K562 treated with DMSO at 1 percent for 24 hours (cell line): ENCODE data around the gene STS. TPM values are rescaled to one million over a fixed set of nuclear protein-coding genes. Genes with fewer than 3 reads are reported as not detected.

ENCODE experiments used
- total RNA-seq: library from RNA; unstranded; fragments of 300-600 nt; gene quantifications from 2 replicates; pipeline ENCODE4 v1.2.3, GENCODE V29; 2022; ENCODE audit warnings: low read depth; ENCODE audit not compliant: insufficient read depth

STS gene, protein sequence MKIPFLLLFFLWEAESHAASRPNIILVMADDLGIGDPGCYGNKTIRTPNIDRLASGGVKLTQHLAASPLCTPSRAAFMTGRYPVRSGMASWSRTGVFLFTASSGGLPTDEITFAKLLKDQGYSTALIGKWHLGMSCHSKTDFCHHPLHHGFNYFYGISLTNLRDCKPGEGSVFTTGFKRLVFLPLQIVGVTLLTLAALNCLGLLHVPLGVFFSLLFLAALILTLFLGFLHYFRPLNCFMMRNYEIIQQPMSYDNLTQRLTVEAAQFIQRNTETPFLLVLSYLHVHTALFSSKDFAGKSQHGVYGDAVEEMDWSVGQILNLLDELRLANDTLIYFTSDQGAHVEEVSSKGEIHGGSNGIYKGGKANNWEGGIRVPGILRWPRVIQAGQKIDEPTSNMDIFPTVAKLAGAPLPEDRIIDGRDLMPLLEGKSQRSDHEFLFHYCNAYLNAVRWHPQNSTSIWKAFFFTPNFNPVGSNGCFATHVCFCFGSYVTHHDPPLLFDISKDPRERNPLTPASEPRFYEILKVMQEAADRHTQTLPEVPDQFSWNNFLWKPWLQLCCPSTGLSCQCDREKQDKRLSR
- total RNA-seq, result 0.74 and 0.94 TPM in 2 replicates

DNA sequence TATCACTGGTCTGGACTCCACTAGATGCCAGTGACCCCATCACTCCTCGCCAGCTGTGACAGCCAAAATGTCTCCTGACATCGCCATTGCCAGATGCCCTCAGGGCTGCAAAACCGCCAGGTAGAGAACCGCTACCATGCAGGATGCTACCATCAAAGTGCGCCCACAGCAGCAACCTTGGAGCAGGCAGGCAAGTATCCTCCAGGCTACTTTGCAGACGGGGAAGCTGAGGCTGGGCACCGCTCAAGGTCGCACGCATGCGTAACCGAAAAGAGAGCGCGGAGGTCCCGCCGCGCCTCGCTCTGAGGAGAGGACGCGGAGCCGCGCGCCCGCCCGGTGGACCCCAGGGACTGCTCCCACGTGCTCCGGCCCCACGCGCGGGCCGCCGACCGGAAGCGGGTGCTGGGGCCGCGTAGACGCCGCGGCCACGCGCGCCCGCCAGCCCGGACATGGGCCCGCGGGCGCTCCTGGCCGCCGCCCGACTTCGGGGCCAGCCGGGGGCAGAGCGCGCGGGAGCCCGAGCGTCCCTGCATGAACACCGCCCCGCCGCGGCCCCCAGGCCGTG, at the start of gene STS:
Gene STS (plus strand): TSS at position 300 of the 565 bp plus-strand sequence. CDS start 105,488 bp downstream, outside the sequence.

DNA sequence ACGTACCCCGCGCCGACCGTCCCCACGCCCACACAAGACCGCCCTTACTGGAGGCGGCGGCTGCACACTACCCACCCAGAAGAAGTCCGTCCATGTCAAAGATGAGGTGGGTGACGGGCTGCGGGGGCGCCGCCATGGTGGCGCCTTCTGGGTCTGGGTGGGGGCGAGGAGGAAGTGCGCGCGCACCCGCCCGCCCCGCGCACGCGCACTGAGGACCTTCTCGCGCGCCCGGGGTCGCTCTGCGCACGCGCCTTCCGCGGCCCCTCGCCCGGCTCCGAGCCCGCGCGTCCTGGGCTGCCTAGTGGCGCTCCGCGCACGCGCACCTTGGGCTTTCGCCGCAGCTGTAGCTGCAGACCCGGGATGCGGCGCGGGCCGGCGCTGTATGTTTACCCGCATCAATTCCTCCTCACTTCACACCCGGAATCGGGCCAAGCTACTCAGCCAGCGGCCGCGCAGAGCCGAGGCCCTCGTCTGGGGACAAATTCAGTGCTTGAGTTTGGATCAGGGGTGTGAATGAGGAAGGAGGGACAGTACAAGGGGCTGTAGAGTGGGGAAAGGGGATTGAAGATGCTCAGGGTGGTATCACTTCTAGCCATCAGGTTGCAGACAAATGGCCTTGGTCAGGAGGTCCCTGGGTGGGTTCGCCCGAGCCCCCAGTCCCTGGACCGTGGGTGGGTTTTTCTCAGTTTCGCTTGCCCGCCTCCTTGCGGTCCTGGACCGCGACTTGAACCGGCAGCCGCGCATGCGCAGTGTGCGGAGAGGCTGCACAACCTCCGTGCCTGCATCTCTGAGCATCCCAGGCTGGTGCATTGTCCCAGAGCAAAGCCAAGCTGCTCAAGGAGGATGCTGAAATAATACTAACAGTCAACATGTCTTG, 704 bp downstream of the STS start, which contains the start of gene PUDP:
Gene PUDP (minus strand): TSS at position 176 of the 877 bp plus-strand sequence. CDS start 40 bp downstream, at position 136.

Other genes starting within 250 kb of the STS start
- 25.5 and 29.2 TPM in 2 replicates for gene PUDP, start 441 bp downstream of the STS start, total RNA-seq